Panc1 (cell line): Measurements from ENCODE around the gene TULP4. TPM values are rescaled to one million over a fixed set of nuclear protein-coding genes. Genes with fewer than 3 reads are reported as not detected.

Experiments used
- ATAC-seq: fragments of 200-7000 bp; cut with Tn5 transposase; 2 replicates; pipeline ENCODE4 v1.9.1; 2020; ENCODE audit warnings: mild to moderate bottlenecking, moderate library complexity
- BruUV-seq: library from RNA; stranded (reverse); fragments of 400-500 nt; replicated peaks from 2 replicates; lab custom pipeline; 2021; lab: Mats Ljungman, UMichigan
- CTCF ChIA-PET: fragments of 300-600 bp; sonication (Branson Sonifier 250); formaldehyde crosslinking; loops from one replicate; lab custom pipeline; 2022; ENCODE audit warnings: antibody characterized with exemption; lab: Charles Lee
- POLR2A ChIA-PET: fragments of 300-600 bp; sonication (Branson Sonifier 250); formaldehyde crosslinking; loops from one replicate; lab custom pipeline; 2022; ENCODE audit warnings: antibody characterized with exemption; lab: Charles Lee
- DNase-seq: peaks from one replicate; pipeline ENCODE4 v3.0.0-alpha.2; 2010; ENCODE audit warnings: low read depth, low spot score
- H3K27ac ChIP-seq: 2 replicates; pipeline ENCODE4 v1.5.1; 2011; ENCODE audit warnings: mild to moderate bottlenecking, low read length, inconsistent platforms
- H3K27me3 ChIP-seq: fragments of 200-500 bp; sonication (Bioruptor generic); 2 replicates; pipeline ENCODE4 v1.6.0; 2014; ENCODE audit warnings: low read length, inconsistent platforms; ENCODE audit not compliant: control insufficient read depth, insufficient read depth
- H3K36me3 ChIP-seq: fragments of 200-500 bp; sonication (Bioruptor generic); 2 replicates; pipeline ENCODE4 v1.5.1; 2014; ENCODE audit warnings: inconsistent platforms, mild to moderate bottlenecking, low read length, moderate library complexity; ENCODE audit not compliant: control insufficient read depth, insufficient read depth
- H3K4me1 ChIP-seq: 2 replicates; pipeline ENCODE4 v1.5.1; 2011; ENCODE audit warnings: inconsistent platforms, mild to moderate bottlenecking, low read length, moderate library complexity; ENCODE audit not compliant: control insufficient read depth, insufficient read depth
- H3K4me3 ChIP-seq, 2 experiments: 2 replicates each; pipeline ENCODE4 v1.5.1; 2011 to 2012; ENCODE audit warnings: low read depth in 2 of 2, low read length in 2 of 2, mild to moderate bottlenecking in 2 of 2, inconsistent platforms in 1 of 2, moderate library complexity in 1 of 2
- H3K9me3 ChIP-seq: fragments of 200-500 bp; sonication (Bioruptor generic); 2 replicates; pipeline ENCODE4 v1.5.1; 2014; ENCODE audit warnings: low read depth, mild to moderate bottlenecking, inconsistent platforms, low read length, moderate library complexity; ENCODE audit not compliant: control insufficient read depth, insufficient read depth
- CTCF ChIP-seq: fragments of 450-650 bp; IDR thresholded peaks from 2 replicates; pipeline ENCODE4 v1.5.1; 2017; ENCODE audit warnings: mild to moderate bottlenecking
- POLR2AphosphoS5 ChIP-seq: IDR thresholded peaks from 2 replicates; pipeline ENCODE4 v1.6.1; 2012; ENCODE audit warnings: mild to moderate bottlenecking, low read depth, low read length, moderate library complexity
- REST ChIP-seq, 2 experiments: IDR thresholded peaks; 2 replicates each; pipeline ENCODE4 v1.6.1; 2011 to 2012; ENCODE audit warnings: low read depth in 2 of 2, control low read depth in 1 of 2, low read length in 1 of 2, mild to moderate bottlenecking in 1 of 2, moderate library complexity in 1 of 2; ENCODE audit not compliant: insufficient read depth in 1 of 2
- SIN3A ChIP-seq: IDR thresholded peaks from 2 replicates; pipeline ENCODE4 v1.6.1; 2012; ENCODE audit warnings: low read depth, mild to moderate bottlenecking, low read length, moderate library complexity, borderline replicate concordance; ENCODE audit not compliant: insufficient read depth
- TCF7L2 ChIP-seq: IDR thresholded peaks from 2 replicates; pipeline ENCODE4 v1.6.1; 2011; ENCODE audit warnings: mild to moderate bottlenecking, low read depth, low read length, inconsistent platforms
- in situ Hi-C: cut with HindIII; loops from 2 replicates; pipeline ENCODE4 v1.10.0; 2016; ENCODE audit warnings: low sequenced_read_pairs, low pct_unique_long_range_greater_than_20kb
- intact Hi-C: fragments of 100-400 bp; cut with micrococcal nuclease; formaldehyde crosslinking; loops from one replicate; pipeline ENCODE4 v1.10.0; 2022; ENCODE audit not compliant: unreplicated experiment
- total RNA-seq: library from RNA; stranded (reverse); gene quantifications from one replicate; pipeline ENCODE4 v1.2.1, GENCODE V29; 2021; ENCODE audit not compliant: unreplicated experiment

TULP4 gene
- total RNA-seq, 1 experiment from 2014 or later: 105 TPM

- Histone ChIP-seq H3K27me3 (peaks cover 6% of the 10 kb centered on the region), H3K27ac (no peak overlapping the region), H3K4me1 (no peaks in the 10 kb centered on the region), H3K9me3 (no peaks in the 10 kb centered on the region), H3K36me3 (no peaks in the 10 kb centered on the region), H3K4me3 (no peak overlapping the region)
- no TSS peak for BruUV-seq
- ATAC-seq (no peak), DNase-seq (no peak)
- no peak for TF ChIP-seq POLR2AphosphoS5
- no peak for TF ChIP-seq SIN3A
- TF ChIP-seq REST (IDR thresholded peaks at IDR 0.05; ENCODE audit: insufficient read depth in 1 of 2, low read depth in 2 of 2, low read length in 1 of 2): no peak
- TF ChIP-seq CTCF: no peak
- no peak for TF ChIP-seq TCF7L2
- ChIA-PET CTCF (no interaction called here), POLR2A (interaction anchor here (0.7 kb wide), 1 partner anchor 30 kb away, joined by 6 read pairs; no protein-coding TSS in a partner anchor)
- in situ Hi-C loops: no loop called here
- intact Hi-C loops: no loop called here
Measured at GRCh38 chr6:158531970-158532369, 219.7 kb downstream of the TULP4 start.

GRCh38 chr6:158536084-158536890, 224.0 kb downstream of the TULP4 start:
- Histone ChIP-seq H3K9me3 (no peaks in the 10 kb centered on the region), H3K4me1 (no peaks in the 10 kb centered on the region), H3K27me3 (peaks cover 11% of the 10 kb centered on the region), H3K36me3 (no peaks in the 10 kb centered on the region), H3K4me3 (peak overlapping the region; percentile 56 to 62), H3K27ac (no peak overlapping the region)
- intact Hi-C loops: no loop called here
- DNase-seq (no peak), ATAC-seq (peak; percentile 68)
- CTCF ChIA-PET: no interaction called here
- in situ Hi-C loops: no loop called here
- BruUV-seq: no TSS peak
- peak; percentile 98 to 99 for TF ChIP-seq REST (IDR thresholded peaks at IDR 0.05; ENCODE audit: insufficient read depth in 1 of 2, low read depth in 2 of 2, low read length in 1 of 2)
- TF ChIP-seq TCF7L2: no peak
- 0 out of 2 replicates have a peak, but pooled peaks have one; percentile 40 for TF ChIP-seq SIN3A
- POLR2A ChIA-PET: no interaction called here
